Measurements from ENCODE around the gene KRTAP10-4.
"Not testable (repeated sequence)": the region's sequence is repeated elsewhere in the genome, so short reads cannot be mapped to it uniquely, and the experiment has no call there.

The KRTAP10-4 gene

GRCh38 chr21:44573630-44574456 is at the start of gene KRTAP10-4:
KRTAP10-4 (plus strand) TSS chr21:44573729; CDS start chr21:44573759, 30 bp downstream.
- not testable (repeated sequence) for H3K27me3 ChIP-seq (ENCODE audit: control insufficient read depth in 1 of 2, insufficient read depth in 2 of 2, low read length in 2 of 2)
- H3K9me3 ChIP-seq (ENCODE audit: control insufficient read depth in 2 of 2, low read length in 2 of 2) = peaks cover 2 to 33% of the 10 kb centered on the region in 2 donors

GRCh38 chr21:44524414-44525371 is 48.8 kb upstream of the KRTAP10-4 start:
- Histone ChIP-seq H3K4me1 (ENCODE audit: control insufficient read depth, insufficient read depth, low read length) (no peaks in the 10 kb centered on the region), H3K27me3 (ENCODE audit: control insufficient read depth in 1 of 2, insufficient read depth in 2 of 2, low read length in 2 of 2) (peaks cover 0 to 5% of the 10 kb centered on the region in 2 donors), H3K9ac (ENCODE audit: low read length in 2 of 2) (no peak overlapping the region), H3K9me3 (ENCODE audit: control insufficient read depth in 2 of 2, low read length in 2 of 2) (no peaks in the 10 kb centered on the region), H3K27ac (ENCODE audit: low read length) (no peak overlapping the region), H3K36me3 (ENCODE audit: control insufficient read depth in 2 of 2, insufficient read depth in 2 of 2, low read length in 2 of 2) (no peaks in the 10 kb centered on the region), H3K4me3 (ENCODE audit: low read length in 2 of 2) (no peak overlapping the region)

More at GRCh38 chr21:44573630-44574456, at the start of gene KRTAP10-4:
- H3K36me3 ChIP-seq (ENCODE audit: control insufficient read depth in 2 of 2, insufficient read depth in 2 of 2, low read length in 2 of 2); H3K4me1 ChIP-seq (ENCODE audit: control insufficient read depth, insufficient read depth, low read length); H3K27ac ChIP-seq (ENCODE audit: low read length); H3K4me3 ChIP-seq (ENCODE audit: low read length in 2 of 2); H3K9ac ChIP-seq (ENCODE audit: low read length in 2 of 2): not testable (repeated sequence)

GRCh38 chr21:44525391-44526095 is 48.0 kb upstream of the KRTAP10-4 start:
- no peaks in the 10 kb centered on the region for H3K4me1 ChIP-seq (ENCODE audit: control insufficient read depth, insufficient read depth, low read length)
- H3K36me3 ChIP-seq (ENCODE audit: control insufficient read depth in 2 of 2, insufficient read depth in 2 of 2, low read length in 2 of 2) = no peaks in the 10 kb centered on the region

DNA sequence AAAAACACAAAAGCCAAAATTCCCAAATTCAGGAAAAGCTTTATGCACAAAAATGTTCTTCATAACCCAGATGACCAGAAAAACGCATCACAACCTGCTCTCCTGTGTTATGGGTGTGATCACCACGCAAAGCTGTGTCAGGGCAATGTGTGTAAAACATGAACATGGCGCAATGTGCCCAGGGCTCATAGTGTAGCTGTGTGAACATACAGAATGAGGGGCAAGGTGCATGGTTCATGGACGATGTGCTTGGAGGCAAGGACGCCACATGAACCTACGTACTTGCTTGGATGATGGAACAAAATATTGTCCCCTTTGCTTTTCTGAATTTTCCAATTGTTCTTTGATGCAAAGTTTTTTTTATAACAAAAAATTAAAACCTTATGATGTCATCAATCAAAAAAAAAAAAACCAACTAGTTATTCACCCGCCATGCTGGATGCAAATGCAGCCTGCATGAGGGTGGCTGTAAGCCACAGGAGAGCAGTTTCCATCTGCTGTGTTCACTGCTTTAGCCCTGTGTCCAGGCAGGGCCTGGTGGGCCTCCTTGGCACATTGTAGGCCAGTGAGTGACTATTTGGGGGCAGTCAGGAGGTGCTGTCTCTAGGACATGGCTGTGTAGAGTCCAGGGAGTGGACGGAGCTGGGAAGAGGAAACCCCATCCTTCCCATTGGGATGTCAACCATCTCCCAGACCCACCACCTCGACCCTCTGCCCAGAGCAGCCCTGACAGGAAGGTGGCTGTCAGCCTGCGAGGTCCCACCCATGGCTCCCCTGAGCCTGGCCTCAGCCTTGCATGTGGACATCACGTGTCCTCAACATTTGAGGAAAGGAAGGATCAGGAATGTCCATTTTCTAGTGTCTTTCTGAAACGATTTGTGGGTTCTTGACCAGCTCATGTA is 47.2 kb upstream of the KRTAP10-4 start:
- Histone ChIP-seq H3K27me3 (ENCODE audit: control insufficient read depth in 1 of 2, insufficient read depth in 2 of 2, low read length in 2 of 2) (peaks cover 0 to 5% of the 10 kb centered on the region in 2 donors), H3K27ac (ENCODE audit: low read length) (no peak overlapping the region)

More at GRCh38 chr21:44525391-44526095, 48.0 kb upstream of the KRTAP10-4 start:
- Histone ChIP-seq H3K27ac (ENCODE audit: low read length) (no peak overlapping the region), H3K27me3 (ENCODE audit: control insufficient read depth in 1 of 2, insufficient read depth in 2 of 2, low read length in 2 of 2) (peaks cover 0 to 5% of the 10 kb centered on the region in 2 donors), H3K4me3 (ENCODE audit: low read length in 2 of 2) (no peak overlapping the region), H3K9me3 (ENCODE audit: control insufficient read depth in 2 of 2, low read length in 2 of 2) (no peaks in the 10 kb centered on the region), H3K9ac (ENCODE audit: low read length in 2 of 2) (no peak overlapping the region)

GRCh38 chr21:44527156-44527982 is 46.2 kb upstream of the KRTAP10-4 start:
- Histone ChIP-seq H3K36me3 (ENCODE audit: control insufficient read depth in 2 of 2, insufficient read depth in 2 of 2, low read length in 2 of 2) (no peaks in the 10 kb centered on the region), H3K9me3 (ENCODE audit: control insufficient read depth in 2 of 2, low read length in 2 of 2) (no peaks in the 10 kb centered on the region), H3K9ac (ENCODE audit: low read length in 2 of 2) (no peak overlapping the region), H3K4me1 (ENCODE audit: control insufficient read depth, insufficient read depth, low read length) (no peaks in the 10 kb centered on the region), H3K27me3 (ENCODE audit: control insufficient read depth in 1 of 2, insufficient read depth in 2 of 2, low read length in 2 of 2) (peaks cover 0 to 7% of the 10 kb centered on the region in 2 donors), H3K27ac (ENCODE audit: low read length) (no peak overlapping the region), H3K4me3 (ENCODE audit: low read length in 2 of 2) (no peak overlapping the region)

More for the DNA sequence above, 47.2 kb upstream of the KRTAP10-4 start:
- no peaks in the 10 kb centered on the region for H3K9me3 ChIP-seq (ENCODE audit: control insufficient read depth in 2 of 2, low read length in 2 of 2)
- no peaks in the 10 kb centered on the region for H3K36me3 ChIP-seq (ENCODE audit: control insufficient read depth in 2 of 2, insufficient read depth in 2 of 2, low read length in 2 of 2)
- no peaks in the 10 kb centered on the region for H3K4me1 ChIP-seq (ENCODE audit: control insufficient read depth, insufficient read depth, low read length)
- H3K4me3 ChIP-seq (ENCODE audit: low read length in 2 of 2) = no peak overlapping the region
- H3K9ac ChIP-seq (ENCODE audit: low read length in 2 of 2) = no peak overlapping the region

- Histone ChIP-seq H3K4me1 (ENCODE audit: control insufficient read depth, insufficient read depth, low read length) (no peaks in the 10 kb centered on the region), H3K27me3 (ENCODE audit: control insufficient read depth in 1 of 2, insufficient read depth in 2 of 2, low read length in 2 of 2) (peaks cover 0 to 7% of the 10 kb centered on the region in 2 donors), H3K4me3 (ENCODE audit: low read length in 2 of 2) (no peak overlapping the region), H3K27ac (ENCODE audit: low read length) (no peak overlapping the region), H3K36me3 (ENCODE audit: control insufficient read depth in 2 of 2, insufficient read depth in 2 of 2, low read length in 2 of 2) (no peaks in the 10 kb centered on the region), H3K9ac (ENCODE audit: low read length in 2 of 2) (no peak overlapping the region), H3K9me3 (ENCODE audit: control insufficient read depth in 2 of 2, low read length in 2 of 2) (no peaks in the 10 kb centered on the region)
Observed at GRCh38 chr21:44527983-44528633, 45.4 kb upstream of the KRTAP10-4 start.

DNA sequence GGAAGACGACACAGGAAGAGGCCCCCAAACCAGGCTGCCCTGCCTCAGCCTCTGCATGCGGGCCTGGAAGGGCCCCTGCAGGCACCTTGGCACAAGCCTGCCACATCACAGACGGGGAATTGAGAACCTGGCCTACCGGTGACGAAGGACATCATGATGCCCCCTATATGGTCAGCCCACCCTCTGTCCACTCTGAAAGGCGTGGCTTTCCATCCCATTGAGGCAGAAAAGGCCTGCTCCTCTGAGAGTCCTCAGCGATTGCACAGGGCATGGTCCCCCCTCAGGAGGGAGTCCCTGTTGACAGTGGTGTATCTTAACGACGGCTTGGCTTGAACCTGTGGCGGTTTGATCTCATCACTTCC is 44.9 kb upstream of the KRTAP10-4 start:
- H3K4me3 ChIP-seq (ENCODE audit: low read length in 2 of 2) = no peak overlapping the region
- H3K27ac ChIP-seq (ENCODE audit: low read length) = no peak overlapping the region
- H3K4me1 ChIP-seq (ENCODE audit: control insufficient read depth, insufficient read depth, low read length) = no peaks in the 10 kb centered on the region
- H3K36me3 ChIP-seq (ENCODE audit: control insufficient read depth in 2 of 2, insufficient read depth in 2 of 2, low read length in 2 of 2) = no peaks in the 10 kb centered on the region
- no peaks in the 10 kb centered on the region for H3K9me3 ChIP-seq (ENCODE audit: control insufficient read depth in 2 of 2, low read length in 2 of 2)
- H3K27me3 ChIP-seq (ENCODE audit: control insufficient read depth in 1 of 2, insufficient read depth in 2 of 2, low read length in 2 of 2) = peaks cover 0 to 5% of the 10 kb centered on the region in 2 donors
- H3K9ac ChIP-seq (ENCODE audit: low read length in 2 of 2) = no peak overlapping the region

GRCh38 chr21:44529011-44529421 is 44.5 kb upstream of the KRTAP10-4 start:
- H3K36me3 ChIP-seq (ENCODE audit: control insufficient read depth in 2 of 2, insufficient read depth in 2 of 2, low read length in 2 of 2) = no peaks in the 10 kb centered on the region
- H3K9me3 ChIP-seq (ENCODE audit: control insufficient read depth in 2 of 2, low read length in 2 of 2) = no peaks in the 10 kb centered on the region
- no peak overlapping the region for H3K27ac ChIP-seq (ENCODE audit: low read length)
- H3K4me1 ChIP-seq (ENCODE audit: control insufficient read depth, insufficient read depth, low read length) = no peaks in the 10 kb centered on the region
- peaks cover 0 to 5% of the 10 kb centered on the region in 2 donors for H3K27me3 ChIP-seq (ENCODE audit: control insufficient read depth in 1 of 2, insufficient read depth in 2 of 2, low read length in 2 of 2)
- no peak overlapping the region for H3K9ac ChIP-seq (ENCODE audit: low read length in 2 of 2)
- H3K4me3 ChIP-seq (ENCODE audit: low read length in 2 of 2) = no peak overlapping the region
